ENCODE results near the gene TEDC2.

Gene TEDC2, protein sequence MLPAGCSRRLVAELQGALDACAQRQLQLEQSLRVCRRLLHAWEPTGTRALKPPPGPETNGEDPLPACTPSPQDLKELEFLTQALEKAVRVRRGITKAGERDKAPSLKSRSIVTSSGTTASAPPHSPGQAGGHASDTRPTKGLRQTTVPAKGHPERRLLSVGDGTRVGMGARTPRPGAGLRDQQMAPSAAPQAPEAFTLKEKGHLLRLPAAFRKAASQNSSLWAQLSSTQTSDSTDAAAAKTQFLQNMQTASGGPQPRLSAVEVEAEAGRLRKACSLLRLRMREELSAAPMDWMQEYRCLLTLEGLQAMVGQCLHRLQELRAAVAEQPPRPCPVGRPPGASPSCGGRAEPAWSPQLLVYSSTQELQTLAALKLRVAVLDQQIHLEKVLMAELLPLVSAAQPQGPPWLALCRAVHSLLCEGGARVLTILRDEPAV

DNA sequence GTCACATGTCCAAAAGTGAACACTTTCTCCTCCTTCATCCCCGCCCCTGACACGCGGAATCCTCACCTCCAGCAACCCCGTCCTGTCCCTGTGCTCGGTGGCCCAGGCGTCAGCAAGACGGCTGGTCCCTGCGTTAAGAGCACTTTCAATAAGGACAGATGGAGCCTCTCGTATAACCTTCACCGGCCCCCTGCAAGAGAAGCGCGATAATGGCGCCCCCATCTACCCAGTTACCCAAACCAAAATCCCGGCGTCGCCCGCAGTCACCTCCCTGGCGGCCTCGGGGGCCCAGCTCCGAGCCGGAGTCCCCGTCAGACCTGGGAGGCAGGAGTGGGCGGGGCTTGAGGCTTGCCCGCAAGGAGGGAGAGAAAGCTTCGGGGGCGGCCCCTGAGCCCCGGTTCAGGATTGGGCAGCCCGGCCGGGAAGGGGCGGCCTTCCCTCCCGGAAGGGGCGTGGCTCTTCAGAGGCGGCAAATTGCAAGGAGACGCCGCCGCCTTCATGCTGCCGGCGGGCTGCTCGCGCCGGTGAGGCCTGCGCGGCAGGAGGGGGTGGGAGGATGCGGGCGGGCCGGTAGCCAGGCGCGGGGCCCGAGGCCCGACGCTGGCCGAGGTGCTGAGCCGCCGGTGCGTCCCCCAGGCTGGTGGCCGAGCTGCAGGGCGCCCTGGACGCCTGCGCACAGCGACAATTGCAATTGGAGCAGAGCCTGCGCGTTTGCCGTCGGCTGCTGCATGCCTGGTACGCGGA, at the start of gene TEDC2:
TSS of gene TEDC2 (plus strand) at position 463 of the 744 bp plus-strand sequence. CDS start at position 499, 36 bp downstream.
- H3K4me3 Mint-ChIP-seq: peak within 1 kb of the TSS; percentile 92
- peaks cover 5% of the 10 kb centered on the region for H3K4me1 Mint-ChIP-seq (ENCODE audit: low read depth)
- H3K27ac Mint-ChIP-seq: peak within 1 kb of the TSS; percentile 90
- no peaks in the 10 kb centered on the region for H3K9me3 Mint-ChIP-seq
- no peaks in the 10 kb centered on the region for H3K27me3 Mint-ChIP-seq (ENCODE audit: low read depth)
- peaks cover 13% of the 10 kb centered on the region for H3K36me3 Mint-ChIP-seq (ENCODE audit: low read depth)

DNA sequence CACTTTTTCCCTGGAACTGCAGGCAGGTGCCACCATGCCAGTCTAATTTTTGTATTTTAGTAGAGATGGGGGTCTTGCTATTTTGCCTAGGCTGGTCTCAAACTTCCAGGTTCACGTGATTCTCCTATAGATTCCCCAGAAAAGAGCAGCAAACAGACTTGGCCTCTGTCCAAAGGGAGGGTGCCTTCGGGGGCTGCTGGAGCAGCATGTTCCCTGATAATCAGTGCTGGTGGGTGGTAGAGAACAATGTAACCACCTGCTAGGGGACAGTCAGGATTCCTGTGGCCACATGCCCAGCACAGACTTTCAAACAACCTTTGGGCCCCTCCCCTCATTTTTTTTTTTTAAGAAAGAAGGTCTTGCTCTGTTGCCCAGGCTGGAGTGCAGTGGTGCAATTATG, 44.8 kb upstream of the TEDC2 start:
- Mint-ChIP-seq H3K4me1 (ENCODE audit: low read depth) (no peaks in the 10 kb centered on the region), H3K36me3 (ENCODE audit: low read depth) (no peaks in the 10 kb centered on the region), H3K27ac (no peak overlapping the region), H3K27me3 (ENCODE audit: low read depth) (peaks cover 26% of the 10 kb centered on the region), H3K4me3 (no peak overlapping the region), H3K9me3 (no peaks in the 10 kb centered on the region)

DNA sequence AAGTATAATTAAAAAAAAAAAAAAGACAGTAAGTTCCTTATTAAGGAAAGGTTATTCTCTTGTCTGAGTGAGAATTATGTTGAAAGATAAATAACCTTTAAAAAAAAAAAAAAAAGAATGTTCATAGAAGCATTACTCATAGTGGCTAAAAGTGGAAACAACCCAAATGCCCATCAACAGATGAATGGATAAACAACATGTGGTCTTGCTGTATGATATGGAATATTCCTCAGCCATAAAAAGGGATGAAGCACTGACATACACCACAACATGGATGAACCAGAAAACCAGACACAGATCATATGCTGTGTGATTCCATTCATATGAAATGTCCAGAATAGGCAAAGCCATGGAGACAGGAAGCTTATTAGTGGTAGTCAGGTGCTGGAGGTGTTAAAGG, 39.9 kb upstream of the TEDC2 start:
- Mint-ChIP-seq H3K27me3 (ENCODE audit: low read depth) (peaks cover 11% of the 10 kb centered on the region), H3K4me1 (ENCODE audit: low read depth) (no peaks in the 10 kb centered on the region), H3K4me3 (no peak overlapping the region), H3K27ac (no peak overlapping the region), H3K9me3 (no peaks in the 10 kb centered on the region), H3K36me3 (ENCODE audit: low read depth) (no peaks in the 10 kb centered on the region)

GRCh38 chr16:2422123-2422867, 37.6 kb upstream of the TEDC2 start:
- Mint-ChIP-seq H3K4me1 (ENCODE audit: low read depth) (peaks cover under 1% of the 10 kb centered on the region), H3K27ac (no peak overlapping the region), H3K36me3 (ENCODE audit: low read depth) (no peaks in the 10 kb centered on the region), H3K27me3 (ENCODE audit: low read depth) (peaks cover 8% of the 10 kb centered on the region), H3K4me3 (no peak overlapping the region), H3K9me3 (no peaks in the 10 kb centered on the region)

- no peaks in the 10 kb centered on the region for H3K36me3 Mint-ChIP-seq (ENCODE audit: low read depth)
- peaks cover 8% of the 10 kb centered on the region for H3K27me3 Mint-ChIP-seq (ENCODE audit: low read depth)
- no peak overlapping the region for H3K27ac Mint-ChIP-seq
- no peaks in the 10 kb centered on the region for H3K9me3 Mint-ChIP-seq
- H3K4me3 Mint-ChIP-seq: no peak overlapping the region
- peaks cover 11% of the 10 kb centered on the region for H3K4me1 Mint-ChIP-seq (ENCODE audit: low read depth)
These were observed 35.6 kb upstream of the TEDC2 start for GRCh38 chr16:2424061-2425007.

- Mint-ChIP-seq H3K27me3 (ENCODE audit: low read depth) (peaks cover 7% of the 10 kb centered on the region), H3K9me3 (no peaks in the 10 kb centered on the region), H3K27ac (no peak overlapping the region), H3K4me1 (ENCODE audit: low read depth) (peaks cover 13% of the 10 kb centered on the region), H3K4me3 (no peak overlapping the region), H3K36me3 (ENCODE audit: low read depth) (peaks cover 2% of the 10 kb centered on the region)
These were observed 34.8 kb upstream of the TEDC2 start for GRCh38 chr16:2425008-2425518.

DNA sequence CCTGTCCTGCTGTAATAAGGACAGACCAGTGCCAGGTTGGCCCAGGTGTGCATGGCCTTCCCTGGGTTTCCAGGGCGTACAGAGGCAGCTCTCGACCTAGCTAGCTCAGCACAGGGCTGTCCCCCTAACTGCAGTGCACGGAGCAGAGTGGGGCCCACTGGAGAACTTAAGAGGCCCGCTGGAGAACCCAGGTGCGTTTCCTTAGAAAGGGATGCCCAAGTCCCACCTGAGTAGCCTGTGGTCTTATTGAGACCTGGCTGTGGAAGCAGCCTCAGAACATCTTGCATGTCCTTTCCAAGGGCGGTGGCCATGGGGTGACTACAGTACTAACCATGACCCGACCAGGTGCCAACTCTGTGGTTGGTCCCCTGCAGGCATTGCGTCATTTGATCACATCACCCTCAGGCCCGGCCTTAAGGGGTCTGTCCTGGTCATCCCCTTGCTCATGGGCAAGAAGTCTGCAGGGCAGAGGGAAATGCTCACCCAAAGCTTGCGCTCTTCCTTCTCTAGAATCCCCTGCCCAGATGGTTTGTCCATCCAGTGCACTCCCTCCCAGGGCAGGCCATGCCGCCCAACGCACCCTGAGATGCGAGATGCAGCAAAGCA, 34.0 kb upstream of the TEDC2 start:
- Mint-ChIP-seq H3K27ac (no peak overlapping the region), H3K4me1 (ENCODE audit: low read depth) (peaks cover 22% of the 10 kb centered on the region), H3K36me3 (ENCODE audit: low read depth) (peaks cover 7% of the 10 kb centered on the region), H3K9me3 (no peaks in the 10 kb centered on the region), H3K4me3 (no peak overlapping the region), H3K27me3 (ENCODE audit: low read depth) (peaks cover 3% of the 10 kb centered on the region)

DNA sequence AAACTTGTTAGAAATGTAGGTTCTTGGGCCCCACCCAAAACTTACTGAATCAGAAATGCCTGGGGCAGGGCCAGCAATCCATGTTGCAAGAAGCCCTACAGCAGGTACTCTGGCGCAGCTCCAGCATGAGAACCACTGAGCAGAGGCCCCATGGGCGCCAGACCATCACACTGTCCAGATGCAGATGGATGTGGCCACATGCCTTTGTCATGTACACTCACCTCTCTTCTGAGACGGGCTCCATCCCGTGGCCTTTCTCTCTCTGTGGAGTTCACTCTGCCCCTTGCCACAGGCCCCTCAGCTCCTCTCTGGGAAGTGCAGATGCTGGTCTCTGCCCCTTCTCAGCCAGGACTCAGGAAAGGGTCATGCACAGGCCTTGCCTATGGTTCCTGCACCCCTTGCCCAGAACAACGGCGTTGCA, 33.0 kb upstream of the TEDC2 start:
- Mint-ChIP-seq H3K4me3 (peak overlapping the region; percentile 1), H3K27ac (no peak overlapping the region), H3K27me3 (ENCODE audit: low read depth) (no peaks in the 10 kb centered on the region), H3K9me3 (no peaks in the 10 kb centered on the region), H3K4me1 (ENCODE audit: low read depth) (peaks cover 24% of the 10 kb centered on the region), H3K36me3 (ENCODE audit: low read depth) (peaks cover 9% of the 10 kb centered on the region)

GRCh38 chr16:2427526-2427925, 32.4 kb upstream of the TEDC2 start:
- H3K4me3 Mint-ChIP-seq: peak overlapping the region; percentile 77
- peak overlapping the region; percentile 68 for H3K27ac Mint-ChIP-seq
- H3K9me3 Mint-ChIP-seq: no peaks in the 10 kb centered on the region
- peaks cover 24% of the 10 kb centered on the region for H3K4me1 Mint-ChIP-seq (ENCODE audit: low read depth)
- H3K36me3 Mint-ChIP-seq (ENCODE audit: low read depth): peaks cover 11% of the 10 kb centered on the region
- H3K27me3 Mint-ChIP-seq (ENCODE audit: low read depth): no peaks in the 10 kb centered on the region

DNA sequence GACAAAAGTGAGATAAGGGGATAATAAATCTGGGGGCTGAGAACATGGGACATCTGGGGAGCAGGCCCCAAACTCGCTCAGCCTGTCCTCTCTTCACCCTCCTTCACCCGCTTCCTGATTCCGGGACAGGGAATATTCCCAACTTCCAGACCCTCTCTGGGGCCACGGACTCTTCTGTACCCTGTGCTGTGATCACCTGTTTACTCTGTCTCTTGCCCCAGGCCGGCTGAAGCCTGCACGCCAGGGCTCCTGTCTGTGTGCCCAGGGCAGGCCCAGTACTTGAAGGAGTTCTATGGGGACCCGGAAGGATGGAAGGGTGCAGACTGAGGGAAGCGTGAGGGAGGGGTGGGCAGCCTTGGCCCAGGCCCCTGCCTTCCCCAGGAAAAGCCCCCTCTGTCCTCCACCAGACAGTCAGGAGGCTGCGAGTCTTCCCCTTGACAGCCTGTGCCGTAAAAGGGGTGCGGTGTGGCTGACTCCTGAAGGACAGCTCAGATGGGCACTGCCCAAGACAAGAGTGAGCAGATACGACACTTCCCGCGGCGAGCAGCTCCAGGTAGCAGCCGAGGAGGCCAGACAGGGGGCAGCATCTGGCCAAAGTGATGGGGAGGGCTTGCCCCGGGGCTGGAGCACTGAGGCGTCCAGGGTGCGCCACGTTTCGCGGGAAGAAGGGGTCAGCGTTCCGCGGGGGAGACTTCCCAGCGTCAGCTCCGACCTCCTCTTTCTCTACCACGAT, 31.7 kb upstream of the TEDC2 start:
- peak overlapping the region; percentile 85 for H3K27ac Mint-ChIP-seq
- peak overlapping the region; percentile 89 for H3K4me3 Mint-ChIP-seq
- H3K36me3 Mint-ChIP-seq (ENCODE audit: low read depth): peaks cover 16% of the 10 kb centered on the region
- no peaks in the 10 kb centered on the region for H3K27me3 Mint-ChIP-seq (ENCODE audit: low read depth)
- H3K9me3 Mint-ChIP-seq: no peaks in the 10 kb centered on the region
- peaks cover 24% of the 10 kb centered on the region for H3K4me1 Mint-ChIP-seq (ENCODE audit: low read depth)

- peaks cover 24% of the 10 kb centered on the region for H3K4me1 Mint-ChIP-seq (ENCODE audit: low read depth)
These were observed 31.2 kb upstream of the TEDC2 start for GRCh38 chr16:2428784-2429033.

DNA sequence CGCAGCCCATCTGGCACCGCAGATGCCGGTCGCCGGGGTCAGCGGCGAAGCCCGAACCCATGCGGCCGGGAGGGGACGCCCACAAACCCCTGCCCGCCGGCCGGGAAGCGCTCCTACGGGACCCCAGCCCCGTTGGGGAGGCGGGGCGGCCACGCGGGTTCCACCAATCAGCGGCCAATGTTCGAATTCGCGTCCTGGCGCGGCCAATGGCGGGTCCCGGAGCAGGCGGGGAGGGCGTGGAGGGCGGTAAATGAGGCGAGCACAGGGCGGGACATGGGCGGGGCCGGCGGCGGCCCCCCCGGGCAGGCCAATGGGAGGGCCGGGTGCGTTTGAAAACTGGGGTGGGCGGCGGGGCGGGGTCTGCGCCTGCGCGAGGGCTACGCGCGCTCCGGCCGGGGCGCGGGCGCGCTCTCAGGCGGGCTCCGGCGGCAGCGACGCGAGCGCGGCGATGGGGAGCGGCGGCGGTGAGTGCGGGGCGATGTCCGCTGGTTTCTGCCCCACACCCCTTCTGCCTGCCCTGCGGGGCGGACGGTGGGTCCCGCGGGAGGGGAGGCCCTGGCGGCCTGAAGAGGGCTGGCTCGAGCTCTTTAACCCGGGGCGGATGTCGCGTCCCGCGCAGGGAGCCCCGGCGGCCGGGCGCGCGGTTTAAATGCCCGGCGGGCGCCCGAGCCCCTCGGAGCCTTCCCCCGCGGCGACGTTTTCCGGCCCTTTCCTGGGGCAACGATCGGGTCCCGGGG, 30.7 kb upstream of the TEDC2 start, which contains the start of gene CCNF:
TSS of gene CCNF (plus strand) at position 414 of the 737 bp plus-strand sequence. CDS start at position 449, 35 bp downstream.
- peak within 1 kb of the TSS; percentile 85 for H3K27ac Mint-ChIP-seq
- H3K4me3 Mint-ChIP-seq: peak within 1 kb of the TSS; percentile 93
- no peaks in the 10 kb centered on the region for H3K9me3 Mint-ChIP-seq
- peaks cover 22% of the 10 kb centered on the region for H3K36me3 Mint-ChIP-seq (ENCODE audit: low read depth)
- no peaks in the 10 kb centered on the region for H3K27me3 Mint-ChIP-seq (ENCODE audit: low read depth)
- H3K4me1 Mint-ChIP-seq (ENCODE audit: low read depth): peaks cover 25% of the 10 kb centered on the region

More at GRCh38 chr16:2428784-2429033, 31.2 kb upstream of the TEDC2 start:
- Mint-ChIP-seq H3K4me3 (peak overlapping the region; percentile 89), H3K27me3 (ENCODE audit: low read depth) (no peaks in the 10 kb centered on the region), H3K36me3 (ENCODE audit: low read depth) (peaks cover 21% of the 10 kb centered on the region), H3K9me3 (no peaks in the 10 kb centered on the region), H3K27ac (peak overlapping the region; percentile 85)

Data from T-helper 1 cell treated with Interleukin-12 subunit alpha and Interleukin-12 subunit beta and Interleukin-4 antibody, amounts not matched to agents 30 μg/mL and 1 μg/mL, for 36 hours (primary cell).